PC-3 (cell line): Measurements from ENCODE around the gene MICU1. TPM values are rescaled to one million over a fixed set of nuclear protein-coding genes. Genes with fewer than 3 reads are reported as not detected.

Source experiments
- ATAC-seq: fragments of 200-7000 bp; cut with Tn5 transposase; 2 replicates; pipeline ENCODE4 v1.9.1; 2020; ENCODE audit warnings: mild to moderate bottlenecking, moderate library complexity
- BruUV-seq: library from RNA; stranded (reverse); fragments of 400-500 nt; replicated peaks from 2 replicates; lab custom pipeline; 2021; lab: Mats Ljungman, UMichigan
- CTCF ChIA-PET: fragments of 300-600 bp; sonication (Branson Sonifier 250); formaldehyde crosslinking; loops from one replicate; lab custom pipeline; 2022; ENCODE audit warnings: antibody characterized with exemption; lab: Charles Lee
- POLR2A ChIA-PET: fragments of 300-600 bp; sonication (Branson Sonifier 250); formaldehyde crosslinking; loops from one replicate; lab custom pipeline; 2022; ENCODE audit warnings: antibody characterized with exemption; ENCODE audit not compliant: unreplicated experiment; lab: Charles Lee
- DNase-seq: peaks from one replicate; pipeline ENCODE4 v3.0.0-alpha.2; 2015
- H2AFZ ChIP-seq: fragments of 300-600 bp; sonication (generic); 2 replicates; pipeline ENCODE4 v1.6.0; 2016; ENCODE audit warnings: antibody characterized with exemption, low read length
- H3F3A ChIP-seq: fragments of 300-600 bp; sonication (generic); one replicate; pipeline ENCODE4 v1.6.0; 2017; ENCODE audit warnings: antibody characterized with exemption, low read length, control low read depth, mild to moderate bottlenecking; ENCODE audit not compliant: unreplicated experiment
- H3K27ac ChIP-seq: fragments of 300-600 bp; sonication (generic); 2 replicates; pipeline ENCODE4 v1.5.1; 2016; ENCODE audit warnings: mild to moderate bottlenecking, low read length
- H3K27me3 ChIP-seq: fragments of 300-600 bp; sonication (generic); 2 replicates; pipeline ENCODE4 v1.6.1; 2016; ENCODE audit warnings: low read length, mixed read lengths
- H3K36me3 ChIP-seq: fragments of 300-600 bp; sonication (generic); 2 replicates; pipeline ENCODE4 v1.6.1; 2016; ENCODE audit warnings: low read depth, mixed run types, low read length, mixed read lengths
- H3K4me1 ChIP-seq: fragments of 300-600 bp; sonication (generic); 2 replicates; pipeline ENCODE4 v1.5.1; 2016; ENCODE audit warnings: low read length; ENCODE audit not compliant: insufficient read depth
- H3K4me2 ChIP-seq: fragments of 300-600 bp; sonication (generic); 2 replicates; pipeline ENCODE4 v1.6.0; 2016; ENCODE audit warnings: low read length
- H3K4me3 ChIP-seq: fragments of 300-600 bp; sonication (generic); 2 replicates; pipeline ENCODE4 v1.5.1; 2016; ENCODE audit warnings: mild to moderate bottlenecking, low read length, mixed read lengths
- H3K79me2 ChIP-seq: fragments of 300-600 bp; sonication (generic); 2 replicates; pipeline ENCODE4 v1.6.1; 2017; ENCODE audit warnings: low read length, mixed read lengths
- H3K9ac ChIP-seq: fragments of 300-600 bp; sonication (generic); 2 replicates; pipeline ENCODE4 v1.6.0; 2016; ENCODE audit warnings: mild to moderate bottlenecking, low read length
- H3K9me2 ChIP-seq: fragments of 300-600 bp; sonication (generic); replicated peaks from 2 replicates; pipeline ENCODE4 v1.6.1; 2016; ENCODE audit warnings: mixed run types, low read length, mixed read lengths
- H3K9me3 ChIP-seq: fragments of 300-600 bp; sonication (generic); 2 replicates; pipeline ENCODE4 v1.6.1; 2016; ENCODE audit warnings: low read length, mixed read lengths
- H4K20me1 ChIP-seq: fragments of 300-600 bp; sonication (generic); 2 replicates; pipeline ENCODE4 v1.6.1; 2016; ENCODE audit warnings: low read length, mixed read lengths
- EZH2 ChIP-seq: fragments of 300-600 bp; sonication (generic); IDR thresholded peaks from one replicate; pipeline ENCODE4 v1.6.1; 2017; ENCODE audit warnings: antibody characterized with exemption, mild to moderate bottlenecking, low read length; ENCODE audit not compliant: unreplicated experiment
- EZH2phosphoT487 ChIP-seq: fragments of 300-600 bp; sonication (generic); IDR thresholded peaks from 2 replicates; pipeline ENCODE4 v1.6.1; 2018; ENCODE audit warnings: mild to moderate bottlenecking, antibody characterized with exemption, low read length, borderline replicate concordance
- intact Hi-C: fragments of 100-400 bp; cut with micrococcal nuclease; formaldehyde crosslinking; loops from 2 replicates; pipeline ENCODE4 v1.9.0; 2023
- total RNA-seq: library from RNA; depleted of rRNA; stranded (reverse); fragments of >200 nt; gene quantifications from 2 replicates; pipeline ENCODE4 v1.2.3, GENCODE V29; 2014; rRNA removed
- TF ChIP-seq, protein P1 (sequence below): fragments of 300-600 bp; sonication (generic); conservative IDR thresholded peaks from 2 replicates; pipeline ENCODE4 v1.5.1; 2017; ENCODE audit warnings: antibody characterized with exemption, low read depth, mild to moderate bottlenecking, low read length

MICU1 gene
- total RNA-seq, 1 experiment from 2014 or later = 19.8 TPM

DNA sequence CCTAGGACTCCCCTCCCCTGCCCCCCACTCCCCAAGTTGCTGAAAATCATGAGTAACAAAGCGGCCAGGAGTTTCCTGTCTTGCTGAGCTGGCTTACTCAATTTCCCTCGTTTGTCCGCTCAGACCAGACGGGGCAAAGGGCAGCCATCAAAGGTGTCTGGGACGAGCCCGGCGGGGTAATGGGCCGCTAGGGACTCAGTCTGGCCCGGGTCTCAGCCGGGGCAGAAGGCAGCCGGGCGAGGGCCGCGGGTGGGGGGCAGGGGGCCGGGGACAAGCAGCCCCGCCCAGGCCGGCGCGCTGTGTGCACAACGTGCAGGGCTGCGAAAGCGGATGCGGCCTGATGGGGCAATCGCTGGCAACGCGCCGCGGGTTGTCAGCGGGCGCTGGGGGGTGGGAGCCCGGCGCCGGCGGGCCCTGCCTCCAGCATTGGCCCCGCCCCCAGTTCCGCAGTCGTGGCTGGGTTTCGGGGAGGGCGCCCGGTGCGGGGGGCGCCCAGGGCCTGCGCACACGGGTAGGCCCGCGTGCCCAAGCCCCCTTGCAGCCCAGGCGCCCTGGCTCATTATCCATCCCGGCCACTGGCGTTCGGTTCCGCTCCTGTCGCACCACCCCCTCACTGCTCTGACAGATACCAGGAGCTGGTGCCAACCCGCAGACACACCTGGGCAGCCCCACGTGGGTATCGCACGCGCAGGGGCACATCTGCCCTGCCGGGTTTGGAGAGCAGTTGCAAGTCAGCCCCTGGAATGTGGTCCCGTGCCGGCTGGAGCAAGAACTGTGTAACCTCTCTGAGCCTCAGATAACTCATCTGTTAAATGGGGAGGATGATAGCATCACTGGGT, 306.2 kb downstream of the MICU1 start:
- peak overlapping the region; percentile 68 for H2AFZ ChIP-seq
- BruUV-seq = no TSS peak
- no peaks in the 10 kb centered on the region for H3K9me3 ChIP-seq
- no peaks in the 10 kb centered on the region for H3K79me2 ChIP-seq
- peak overlapping the region; percentile 78 for H3K4me2 ChIP-seq
- TF ChIP-seq EZH2 (no peak), EZH2phosphoT487 (peak; percentile 82)
- TF ChIP-seq, protein P1, sequence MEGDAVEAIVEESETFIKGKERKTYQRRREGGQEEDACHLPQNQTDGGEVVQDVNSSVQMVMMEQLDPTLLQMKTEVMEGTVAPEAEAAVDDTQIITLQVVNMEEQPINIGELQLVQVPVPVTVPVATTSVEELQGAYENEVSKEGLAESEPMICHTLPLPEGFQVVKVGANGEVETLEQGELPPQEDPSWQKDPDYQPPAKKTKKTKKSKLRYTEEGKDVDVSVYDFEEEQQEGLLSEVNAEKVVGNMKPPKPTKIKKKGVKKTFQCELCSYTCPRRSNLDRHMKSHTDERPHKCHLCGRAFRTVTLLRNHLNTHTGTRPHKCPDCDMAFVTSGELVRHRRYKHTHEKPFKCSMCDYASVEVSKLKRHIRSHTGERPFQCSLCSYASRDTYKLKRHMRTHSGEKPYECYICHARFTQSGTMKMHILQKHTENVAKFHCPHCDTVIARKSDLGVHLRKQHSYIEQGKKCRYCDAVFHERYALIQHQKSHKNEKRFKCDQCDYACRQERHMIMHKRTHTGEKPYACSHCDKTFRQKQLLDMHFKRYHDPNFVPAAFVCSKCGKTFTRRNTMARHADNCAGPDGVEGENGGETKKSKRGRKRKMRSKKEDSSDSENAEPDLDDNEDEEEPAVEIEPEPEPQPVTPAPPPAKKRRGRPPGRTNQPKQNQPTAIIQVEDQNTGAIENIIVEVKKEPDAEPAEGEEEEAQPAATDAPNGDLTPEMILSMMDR = no peak
- intact Hi-C loops = loop anchor here (1.0 kb wide), 1 partner anchor 46 kb away; the partner anchor contains the start of gene DDIT4
- POLR2A ChIA-PET = no interaction called here
- no peaks in the 10 kb centered on the region for H3K9me2 ChIP-seq
- no peaks in the 10 kb centered on the region for H4K20me1 ChIP-seq
- H3K9ac ChIP-seq = peak overlapping the region; percentile 70
- peaks cover 65% of the 10 kb centered on the region for H3K4me1 ChIP-seq
- peaks cover 4% of the 10 kb centered on the region for H3F3A ChIP-seq
- CTCF ChIA-PET = no interaction called here
- H3K27ac ChIP-seq = peak overlapping the region; percentile 85
- H3K4me3 ChIP-seq = peak overlapping the region; percentile 53; the same call in 1 of the 2 replicates
- ATAC-seq (peak; percentile 45), DNase-seq (peak; percentile 86)
- no peaks in the 10 kb centered on the region for H3K27me3 ChIP-seq
- H3K36me3 ChIP-seq = no peaks in the 10 kb centered on the region

DNA sequence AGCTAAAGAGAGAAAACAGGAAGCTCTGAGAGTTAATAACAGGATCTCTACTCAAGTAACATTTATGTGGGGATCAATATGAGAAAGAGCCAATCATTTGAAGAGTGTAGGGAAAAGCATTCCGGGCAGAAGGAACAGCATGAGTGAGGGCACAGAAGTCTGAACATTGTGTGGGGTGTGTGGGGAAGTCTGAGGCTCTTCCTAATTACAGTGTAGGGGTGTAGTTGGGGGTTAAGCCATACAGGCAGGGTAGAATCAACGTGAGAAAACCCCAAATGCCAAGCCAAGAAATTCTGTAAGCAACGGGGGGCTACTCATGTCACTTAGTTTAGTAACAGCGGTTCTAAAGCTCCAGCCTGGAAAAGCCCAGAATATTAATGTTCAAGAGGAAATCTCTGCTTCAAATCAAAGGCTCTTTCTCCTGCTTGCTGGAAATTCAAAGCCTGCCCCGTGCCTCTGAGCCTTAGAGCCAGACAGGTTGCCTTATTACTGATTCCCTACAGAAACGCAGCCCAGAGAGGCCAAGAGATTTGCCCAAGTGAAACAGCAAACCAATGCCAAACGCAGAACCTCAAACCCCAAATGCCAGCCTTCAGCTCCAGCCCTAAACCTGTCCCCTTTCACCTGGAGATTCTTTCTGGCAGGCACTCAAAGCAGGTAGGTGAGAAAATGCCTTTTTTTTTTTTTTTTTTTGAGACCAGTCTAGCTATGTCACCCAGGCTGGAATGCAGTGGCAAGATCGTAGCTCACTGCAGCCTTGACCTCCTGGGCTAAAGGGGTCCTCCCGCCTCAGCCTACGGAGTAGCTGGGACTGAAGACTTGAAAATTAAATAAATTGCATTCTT, 307.2 kb downstream of the MICU1 start:
- no peak for TF ChIP-seq EZH2
- TF ChIP-seq, protein P1 = no peak
- no peak for TF ChIP-seq EZH2phosphoT487
- Histone ChIP-seq H3K4me2 (peak overlapping the region; percentile 78), H3K9me3 (no peaks in the 10 kb centered on the region), H3K9me2 (no peaks in the 10 kb centered on the region), H4K20me1 (no peaks in the 10 kb centered on the region), H3F3A (peaks cover 4% of the 10 kb centered on the region), H3K27ac (peak overlapping the region; percentile 85), H3K79me2 (no peaks in the 10 kb centered on the region), H3K9ac (peak overlapping the region; percentile 70), H3K4me3 (peak overlapping the region; percentile 53; the same call in 1 of the 2 replicates), H3K4me1 (peaks cover 65% of the 10 kb centered on the region), H3K27me3 (no peaks in the 10 kb centered on the region), H2AFZ (no peak overlapping the region), H3K36me3 (no peaks in the 10 kb centered on the region)
- intact Hi-C loops = no loop called here
- POLR2A ChIA-PET = no interaction called here
- no TSS peak for BruUV-seq
- CTCF ChIA-PET = no interaction called here
- no peak for ATAC-seq
- DNase-seq = peak; percentile 22

Other genes starting within 250 kb of the MICU1 start
- gene MCU, start 66.1 kb upstream of the MICU1 start, total RNA-seq = 16.4 and 21.5 TPM in 2 replicates